HCT116 (cell line): Measurements from ENCODE around the gene DUSP28. TPM values are rescaled to one million over a fixed set of nuclear protein-coding genes. Genes with fewer than 3 reads are reported as not detected.
"Not testable (repeated sequence)": the region's sequence is repeated elsewhere in the genome, so short reads cannot be mapped to it uniquely, and the experiment has no call there.

ENCODE experiments used
- ATAC-seq: fragments of 200-7000 bp; cut with Tn5 transposase; 2 replicates; pipeline ENCODE4 v1.9.1; 2020; ENCODE audit warnings: mild to moderate bottlenecking, moderate library complexity
- BruUV-seq: library from RNA; stranded (reverse); fragments of 400-500 nt; replicated peaks from 2 replicates; lab custom pipeline; 2021; lab: Mats Ljungman, UMichigan
- CTCF ChIA-PET: fragments of 300-600 bp; sonication (Branson Sonifier 250); formaldehyde crosslinking; loops from one replicate; lab custom pipeline; 2021; ENCODE audit warnings: antibody characterized with exemption; lab: Charles Lee
- POLR2A ChIA-PET: fragments of 300-600, 350-600 bp; sonication (Branson Sonifier 250); formaldehyde crosslinking; loops from one replicate; lab custom pipeline; 2021; ENCODE audit warnings: antibody characterized with exemption; lab: Charles Lee
- RAD21 ChIA-PET, 2 experiments: fragments of 300-600 bp; sonication (Branson Sonifier 250); formaldehyde crosslinking; loops; one replicate each; lab custom pipeline; 2023; ENCODE audit warnings: low total read pairs in 2 of 2; ENCODE audit not compliant: uncharacterized antibody in 2 of 2, unreplicated experiment in 2 of 2, low non-redundant PET in 1 of 2; lab: Charles Lee
- DNase-seq: peaks from one replicate; pipeline ENCODE4 v3.0.0-alpha.2; 2010; ENCODE audit warnings: low read depth, low spot score
- H2AFZ ChIP-seq: fragments of 200-600 bp; shearing (Covaris generic), sonication (generic); 2 replicates; pipeline ENCODE4 v1.6.1; 2017; ENCODE audit warnings: low read depth, mixed run types, mixed read lengths, antibody characterized with exemption, low read length; ENCODE audit not compliant: poor library complexity, severe bottlenecking
- H3K27ac ChIP-seq: 2 replicates; pipeline ENCODE4 v1.5.1; 2012; ENCODE audit warnings: low read depth, low read length
- H3K27me3 ChIP-seq: fragments of 200-600 bp; sonication (generic); 2 replicates; pipeline ENCODE4 v1.6.1; 2016; ENCODE audit warnings: mixed run types, low read length, mixed read lengths; ENCODE audit not compliant: insufficient read depth
- H3K36me3 ChIP-seq, 2 experiments: fragments of 200-500 bp in 1 of 2; fragments of 200-600 bp in 1 of 2; sonication (Bioruptor generic) in 1 of 2; sonication (generic) in 1 of 2; 2 replicates each; pipeline versions ENCODE4 v1.5.1 to v1.6.1; 2014 to 2016; ENCODE audit warnings: low read length in 2 of 2, inconsistent platforms in 1 of 2, mixed read lengths in 1 of 2, mixed run types in 1 of 2; ENCODE audit not compliant: insufficient read depth in 2 of 2, control insufficient read depth in 1 of 2
- H3K4me1 ChIP-seq, 2 experiments: fragments of 200-600 bp in 1 of 2; sonication (generic) in 1 of 2; 2 replicates each; pipeline versions ENCODE4 v1.5.1 to v1.6.1; 2012 to 2017; ENCODE audit warnings: low read length in 2 of 2, inconsistent platforms in 1 of 2, mild to moderate bottlenecking in 1 of 2, mixed read lengths in 1 of 2, mixed run types in 1 of 2, moderate library complexity in 1 of 2; ENCODE audit not compliant: insufficient read depth in 2 of 2, control insufficient read depth in 1 of 2
- H3K4me2 ChIP-seq: fragments of 200-600 bp; sonication (generic); 2 replicates; pipeline ENCODE4 v1.6.1; 2017; ENCODE audit warnings: mixed run types, low read length, mixed read lengths
- H3K4me3 ChIP-seq, 2 experiments: fragments of 200-600 bp in 1 of 2; sonication (generic) in 1 of 2; replicated peaks in 1 of 2; 2 replicates each; pipeline ENCODE4 v1.5.1; 2011 to 2016; ENCODE audit warnings: low read length in 2 of 2, control low read depth in 1 of 2, low read depth in 1 of 2, mild to moderate bottlenecking in 1 of 2, mixed read lengths in 1 of 2, mixed run types in 1 of 2
- H3K79me2 ChIP-seq: fragments of 200-600 bp; sonication (generic); 2 replicates; pipeline ENCODE4 v1.6.1; 2017; ENCODE audit warnings: mild to moderate bottlenecking, mixed run types, low read length, moderate library complexity, mixed read lengths; ENCODE audit not compliant: insufficient read depth
- H3K9ac ChIP-seq: fragments of 200-600 bp; sonication (generic); 2 replicates; pipeline ENCODE4 v1.6.1; 2016; ENCODE audit warnings: low read length, mixed read lengths
- H3K9me2 ChIP-seq: fragments of 200-600 bp; sonication (generic), shearing (Covaris generic); 2 replicates; pipeline ENCODE4 v1.6.1; 2017; ENCODE audit warnings: mixed run types, mild to moderate bottlenecking, moderate library complexity; ENCODE audit not compliant: insufficient read depth
- H3K9me3 ChIP-seq, 2 experiments: fragments of 200-500 bp in 1 of 2; fragments of 200-600 bp in 1 of 2; sonication (Bioruptor generic) in 1 of 2; sonication (generic) in 1 of 2; 2 replicates each; pipeline ENCODE4 v1.6.1; 2014 to 2017; ENCODE audit warnings: low read length in 2 of 2, mixed read lengths in 2 of 2, inconsistent platforms in 1 of 2, low read depth in 1 of 2, mild to moderate bottlenecking in 1 of 2, mixed run types in 1 of 2, moderate library complexity in 1 of 2; ENCODE audit not compliant: control insufficient read depth in 1 of 2, insufficient read depth in 1 of 2
- H4K20me1 ChIP-seq: fragments of 200-600 bp; sonication (generic), shearing (Covaris generic); 2 replicates; pipeline ENCODE4 v1.6.1; 2017; ENCODE audit warnings: mixed run types, mild to moderate bottlenecking, moderate library complexity; ENCODE audit not compliant: insufficient read depth
- CBX3 ChIP-seq: IDR thresholded peaks from 2 replicates; pipeline ENCODE4 v1.6.1; 2012; ENCODE audit warnings: low read depth
- EGR1 ChIP-seq: IDR thresholded peaks from 2 replicates; pipeline ENCODE4 v1.6.1; 2012; ENCODE audit warnings: low read depth
- ELF1 ChIP-seq: IDR thresholded peaks from 2 replicates; pipeline ENCODE4 v1.6.1; 2012; ENCODE audit warnings: low read depth, borderline replicate concordance
- FOSL1 ChIP-seq: IDR thresholded peaks from 2 replicates; pipeline ENCODE4 v1.6.1; 2012; ENCODE audit warnings: low read depth
- JUND ChIP-seq: IDR thresholded peaks from 2 replicates; pipeline ENCODE4 v1.6.1; 2012
- POLR2AphosphoS5 ChIP-seq: IDR thresholded peaks from 2 replicates; pipeline ENCODE4 v1.6.1; 2011; ENCODE audit warnings: mild to moderate bottlenecking, low read depth, low read length, moderate library complexity
- RAD21 ChIP-seq: IDR thresholded peaks from 2 replicates; pipeline ENCODE4 v1.6.1; 2012; ENCODE audit warnings: low read depth, mild to moderate bottlenecking
- SIN3A ChIP-seq: IDR thresholded peaks from 2 replicates; pipeline ENCODE4 v1.6.1; 2012; ENCODE audit warnings: low read depth
- SP1 ChIP-seq: IDR thresholded peaks from 2 replicates; pipeline ENCODE4 v1.6.1; 2012; ENCODE audit warnings: low read depth
- SRF ChIP-seq: IDR thresholded peaks from 2 replicates; pipeline ENCODE4 v1.6.1; 2012; ENCODE audit warnings: low read depth
- YY1 ChIP-seq: IDR thresholded peaks from 2 replicates; pipeline ENCODE4 v1.6.1; 2011; ENCODE audit warnings: low read length, low read depth, moderate library complexity, mild to moderate bottlenecking; ENCODE audit not compliant: insufficient replicate concordance; ENCODE audit errors: extremely low read depth
- ZNF274 ChIP-seq: fragments of 200-500 bp; sonication (Bioruptor generic); IDR thresholded peaks from 2 replicates; pipeline ENCODE4 v1.6.1; 2014; ENCODE audit warnings: mild to moderate bottlenecking, low read depth, low read length, inconsistent platforms
- intact Hi-C: fragments of 100-400 bp; cut with micrococcal nuclease; formaldehyde crosslinking; loops from 2 replicates; pipeline ENCODE4 v1.10.0; 2022
- total RNA-seq: library from RNA; stranded (reverse); gene quantifications from one replicate; pipeline ENCODE4 v1.2.1, GENCODE V29; 2021; ENCODE audit not compliant: unreplicated experiment
- TF ChIP-seq, protein P1 (sequence below), 3 experiments: fragments of 200-600 bp in 1 of 3; sonication (generic) in 1 of 3; IDR thresholded peaks in 2 of 3; conservative IDR thresholded peaks in 1 of 3; 2 replicates each; pipeline ENCODE4 v1.5.1; 2012 to 2017; ENCODE audit warnings: low read depth in 2 of 3, low read length in 2 of 3, antibody characterized with exemption in 1 of 3, borderline replicate concordance in 1 of 3, control low read depth in 1 of 3, mild to moderate bottlenecking in 1 of 3, mixed read lengths in 1 of 3, mixed run types in 1 of 3, moderate library complexity in 1 of 3; ENCODE audit not compliant: insufficient read depth in 1 of 3
- TF ChIP-seq, protein P2 (sequence below): IDR thresholded peaks from 2 replicates; pipeline ENCODE4 v1.6.1; 2012
- TF ChIP-seq, protein P3 (sequence below): IDR thresholded peaks from 2 replicates; pipeline ENCODE4 v1.6.1; 2012

DUSP28 gene
- total RNA-seq, 1 experiment from 2014 or later: 5.6 TPM

DNA sequence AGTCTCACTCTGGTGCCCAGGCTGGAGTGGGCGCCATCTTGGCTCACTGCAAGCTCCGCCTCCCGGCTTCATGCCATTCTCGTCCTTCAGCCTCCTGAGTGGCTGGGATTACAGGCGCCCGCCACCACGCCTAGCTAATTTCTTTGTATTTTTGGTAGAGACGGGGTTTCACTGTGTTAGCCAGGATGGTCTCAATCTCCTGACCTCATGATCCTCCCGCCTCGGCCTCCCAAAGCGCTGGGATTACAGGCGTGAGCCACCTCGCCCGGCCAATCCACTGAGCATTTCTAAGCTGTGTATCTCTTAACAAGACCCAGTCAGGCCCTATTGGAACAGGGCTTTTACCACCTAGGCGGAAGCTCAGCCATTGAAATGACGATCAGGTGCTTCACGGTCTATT, 3.1 kb downstream of the DUSP28 start:
- intact Hi-C loops: loop anchor here (10.0 kb wide), 1 partner anchor 328 kb away; no protein-coding TSS in a partner anchor
- ChIA-PET POLR2A (interaction anchor here (1.5 kb wide), 1 partner anchor 23 kb away, joined by 4 read pairs; the partner anchor contains the start of gene CAPN10), CTCF (interaction anchor here (0.9 kb wide), 1 partner anchor 17 kb away, joined by 3 read pairs; no protein-coding TSS in a partner anchor)
- H3K27me3 ChIP-seq, H3K9me2 ChIP-seq, RAD21 ChIA-PET, H3K9me3 ChIP-seq, H3K27ac ChIP-seq, H3K4me2 ChIP-seq, H2AFZ ChIP-seq, H3K9ac ChIP-seq, DNase-seq, BruUV-seq, ATAC-seq, H3K36me3 ChIP-seq, H4K20me1 ChIP-seq, H3K4me3 ChIP-seq: not testable (repeated sequence)
- H3K4me1 ChIP-seq: peaks cover 47 to 70% of the 10 kb centered on the region in 2 experiments
- H3K79me2 ChIP-seq: peaks cover 36% of the 10 kb centered on the region

DNA sequence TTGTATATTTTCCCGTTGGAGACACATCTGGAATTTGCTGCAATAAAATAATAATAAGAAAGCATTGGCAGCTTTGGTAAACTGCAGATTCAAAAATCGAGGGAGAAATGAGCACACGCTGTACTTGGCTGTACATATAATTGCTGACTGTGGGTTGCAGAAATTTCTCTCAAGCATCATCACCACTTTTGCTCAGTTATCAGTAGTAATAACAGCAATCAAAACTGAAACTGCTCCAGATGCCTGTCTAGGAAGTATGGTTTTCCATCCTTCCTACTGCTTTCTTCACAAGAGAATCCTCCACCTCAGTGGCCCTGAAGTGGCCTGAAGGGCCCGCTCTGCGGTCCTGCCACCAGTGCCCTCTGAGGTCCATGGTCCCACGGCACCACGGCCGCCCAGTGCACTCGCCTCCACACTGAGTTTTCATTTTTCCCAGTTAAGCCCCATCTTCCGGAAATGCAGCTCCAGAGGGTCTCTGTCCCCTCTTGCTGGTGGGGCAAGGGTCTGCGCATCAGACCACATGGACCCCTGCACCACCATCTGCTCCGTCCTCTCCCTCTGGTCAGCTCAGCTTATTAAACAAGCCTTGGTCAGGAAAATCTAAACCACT, 3.9 kb downstream of the DUSP28 start:
- H4K20me1 ChIP-seq: no peaks in the 10 kb centered on the region
- ATAC-seq: no peak
- H3K27me3 ChIP-seq: no peaks in the 10 kb centered on the region
- RAD21 ChIA-PET: no interaction called here
- H3K4me3 ChIP-seq: no peak overlapping the region
- peaks cover 31% of the 10 kb centered on the region for H3K79me2 ChIP-seq
- DNase-seq: no peak
- H3K9ac ChIP-seq: 0 out of 2 replicates have a peak overlapping the region, but pooled peaks have one; percentile 87
- POLR2A ChIA-PET: interaction anchor here (0.7 kb wide), 1 partner anchor 16 kb away, joined by 3 read pairs; no protein-coding TSS in a partner anchor
- no TSS peak for BruUV-seq
- H3K4me1 ChIP-seq: peaks cover 46 to 69% of the 10 kb centered on the region in 2 experiments
- no peaks in the 10 kb centered on the region for H3K9me2 ChIP-seq
- peak overlapping the region; percentile 86; the same call in 1 of the 2 replicates for H3K4me2 ChIP-seq
- CTCF ChIA-PET: interaction anchor here (3.4 kb wide), 1 partner anchor 22 kb away, joined by 38 read pairs; the partner anchor contains the start of gene CAPN10
- peaks cover 0 to 7% of the 10 kb centered on the region in 2 experiments; a peak in 1 of 4 replicates for H3K36me3 ChIP-seq
- peak overlapping the region; percentile 100 for H3K27ac ChIP-seq
- H2AFZ ChIP-seq: no peak overlapping the region
- intact Hi-C loops: loop anchor here (10.0 kb wide), 1 partner anchor 329 kb away; no protein-coding TSS in a partner anchor
- H3K9me3 ChIP-seq: no peaks in the 10 kb centered on the region
- TF ChIP-seq JUND: no peak
- TF ChIP-seq EGR1: no peak
- TF ChIP-seq, protein P1, sequence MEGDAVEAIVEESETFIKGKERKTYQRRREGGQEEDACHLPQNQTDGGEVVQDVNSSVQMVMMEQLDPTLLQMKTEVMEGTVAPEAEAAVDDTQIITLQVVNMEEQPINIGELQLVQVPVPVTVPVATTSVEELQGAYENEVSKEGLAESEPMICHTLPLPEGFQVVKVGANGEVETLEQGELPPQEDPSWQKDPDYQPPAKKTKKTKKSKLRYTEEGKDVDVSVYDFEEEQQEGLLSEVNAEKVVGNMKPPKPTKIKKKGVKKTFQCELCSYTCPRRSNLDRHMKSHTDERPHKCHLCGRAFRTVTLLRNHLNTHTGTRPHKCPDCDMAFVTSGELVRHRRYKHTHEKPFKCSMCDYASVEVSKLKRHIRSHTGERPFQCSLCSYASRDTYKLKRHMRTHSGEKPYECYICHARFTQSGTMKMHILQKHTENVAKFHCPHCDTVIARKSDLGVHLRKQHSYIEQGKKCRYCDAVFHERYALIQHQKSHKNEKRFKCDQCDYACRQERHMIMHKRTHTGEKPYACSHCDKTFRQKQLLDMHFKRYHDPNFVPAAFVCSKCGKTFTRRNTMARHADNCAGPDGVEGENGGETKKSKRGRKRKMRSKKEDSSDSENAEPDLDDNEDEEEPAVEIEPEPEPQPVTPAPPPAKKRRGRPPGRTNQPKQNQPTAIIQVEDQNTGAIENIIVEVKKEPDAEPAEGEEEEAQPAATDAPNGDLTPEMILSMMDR (IDR thresholded peaks at IDR 0.05 in 2 of 3, conservative IDR thresholded peaks at IDR 0.05 in 1 of 3; ENCODE audit: borderline replicate concordance in 1 of 3, insufficient read depth in 1 of 3, low read depth in 2 of 3, low read length in 2 of 3): no peak
- TF ChIP-seq YY1: no peak
- no peak for TF ChIP-seq CBX3
- no peak for TF ChIP-seq SP1
- no peak for TF ChIP-seq FOSL1
- no peak for TF ChIP-seq SIN3A
- TF ChIP-seq, protein P2, sequence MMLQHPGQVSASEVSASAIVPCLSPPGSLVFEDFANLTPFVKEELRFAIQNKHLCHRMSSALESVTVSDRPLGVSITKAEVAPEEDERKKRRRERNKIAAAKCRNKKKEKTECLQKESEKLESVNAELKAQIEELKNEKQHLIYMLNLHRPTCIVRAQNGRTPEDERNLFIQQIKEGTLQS: no peak
- no peak for TF ChIP-seq POLR2AphosphoS5
- no peak for TF ChIP-seq ELF1
- no peak for TF ChIP-seq RAD21
- TF ChIP-seq, protein P3, sequence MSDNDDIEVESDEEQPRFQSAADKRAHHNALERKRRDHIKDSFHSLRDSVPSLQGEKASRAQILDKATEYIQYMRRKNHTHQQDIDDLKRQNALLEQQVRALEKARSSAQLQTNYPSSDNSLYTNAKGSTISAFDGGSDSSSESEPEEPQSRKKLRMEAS: no peak
- TF ChIP-seq ZNF274: no peak
- TF ChIP-seq SRF: no peak
